ENCODE measurements around the gene MUSK.
"Not testable (repeated sequence)": the region's sequence is repeated elsewhere in the genome, so short reads cannot be mapped to it uniquely, and the experiment has no call there.

MUSK gene

DNA sequence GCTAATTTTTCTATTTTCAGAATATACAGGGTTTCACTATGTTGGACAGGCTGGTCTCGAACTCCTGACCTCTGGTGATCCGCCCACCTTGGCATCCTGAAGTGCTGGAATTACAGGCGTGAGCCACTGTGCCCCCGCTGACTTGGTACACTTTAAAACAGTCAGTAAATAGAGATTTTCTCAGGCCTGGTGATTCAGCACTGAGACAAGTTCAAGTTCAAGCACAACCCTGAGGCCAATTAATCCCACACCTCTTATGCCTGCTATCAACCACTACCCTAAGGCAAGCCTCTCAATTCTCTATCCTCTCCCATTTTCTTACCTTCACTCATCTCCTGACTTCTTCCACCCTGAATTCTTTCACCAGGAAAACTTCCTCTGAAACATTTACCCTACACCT lies 18.9 kb downstream of the MUSK start:
- no peak for DNase-seq (ENCODE audit: low read depth)
- TF ChIP-seq, protein P1, sequence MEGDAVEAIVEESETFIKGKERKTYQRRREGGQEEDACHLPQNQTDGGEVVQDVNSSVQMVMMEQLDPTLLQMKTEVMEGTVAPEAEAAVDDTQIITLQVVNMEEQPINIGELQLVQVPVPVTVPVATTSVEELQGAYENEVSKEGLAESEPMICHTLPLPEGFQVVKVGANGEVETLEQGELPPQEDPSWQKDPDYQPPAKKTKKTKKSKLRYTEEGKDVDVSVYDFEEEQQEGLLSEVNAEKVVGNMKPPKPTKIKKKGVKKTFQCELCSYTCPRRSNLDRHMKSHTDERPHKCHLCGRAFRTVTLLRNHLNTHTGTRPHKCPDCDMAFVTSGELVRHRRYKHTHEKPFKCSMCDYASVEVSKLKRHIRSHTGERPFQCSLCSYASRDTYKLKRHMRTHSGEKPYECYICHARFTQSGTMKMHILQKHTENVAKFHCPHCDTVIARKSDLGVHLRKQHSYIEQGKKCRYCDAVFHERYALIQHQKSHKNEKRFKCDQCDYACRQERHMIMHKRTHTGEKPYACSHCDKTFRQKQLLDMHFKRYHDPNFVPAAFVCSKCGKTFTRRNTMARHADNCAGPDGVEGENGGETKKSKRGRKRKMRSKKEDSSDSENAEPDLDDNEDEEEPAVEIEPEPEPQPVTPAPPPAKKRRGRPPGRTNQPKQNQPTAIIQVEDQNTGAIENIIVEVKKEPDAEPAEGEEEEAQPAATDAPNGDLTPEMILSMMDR (IDR thresholded peaks at IDR 0.05; ENCODE audit: low read depth, low read length, missing control alignments): no peak
- in situ Hi-C loops (cut with HindIII; ENCODE audit: low sequenced_read_pairs): no loop called here
- H3K4me3 ChIP-seq (ENCODE audit: low read depth, low read length): no peak overlapping the region

DNA sequence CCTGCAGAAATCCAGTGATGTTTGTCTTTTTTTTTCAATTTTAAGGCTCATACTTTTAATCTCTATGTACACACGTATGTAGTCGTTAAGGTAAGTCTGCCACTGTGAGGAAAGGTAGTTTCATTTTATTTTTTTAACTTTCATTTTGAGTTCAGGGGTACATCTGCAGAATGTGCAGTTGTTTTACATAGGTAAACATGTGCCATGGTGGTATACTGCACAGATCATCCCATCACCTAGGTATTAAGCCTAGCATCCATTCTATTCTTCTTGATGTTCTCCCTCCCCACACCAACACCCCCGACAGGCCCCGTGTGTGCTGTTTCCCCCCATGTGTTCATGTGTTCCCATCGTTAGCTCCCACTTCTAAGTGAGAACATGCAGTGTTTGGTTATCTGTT lies 19.7 kb downstream of the MUSK start:
- H3K4me3 ChIP-seq (ENCODE audit: low read depth, low read length): no peak overlapping the region
- in situ Hi-C loops (cut with HindIII; ENCODE audit: low sequenced_read_pairs): no loop called here
- TF ChIP-seq, protein P1 (IDR thresholded peaks at IDR 0.05; ENCODE audit: low read depth, low read length, missing control alignments): no peak
- no peak for DNase-seq (ENCODE audit: low read depth)

DNA sequence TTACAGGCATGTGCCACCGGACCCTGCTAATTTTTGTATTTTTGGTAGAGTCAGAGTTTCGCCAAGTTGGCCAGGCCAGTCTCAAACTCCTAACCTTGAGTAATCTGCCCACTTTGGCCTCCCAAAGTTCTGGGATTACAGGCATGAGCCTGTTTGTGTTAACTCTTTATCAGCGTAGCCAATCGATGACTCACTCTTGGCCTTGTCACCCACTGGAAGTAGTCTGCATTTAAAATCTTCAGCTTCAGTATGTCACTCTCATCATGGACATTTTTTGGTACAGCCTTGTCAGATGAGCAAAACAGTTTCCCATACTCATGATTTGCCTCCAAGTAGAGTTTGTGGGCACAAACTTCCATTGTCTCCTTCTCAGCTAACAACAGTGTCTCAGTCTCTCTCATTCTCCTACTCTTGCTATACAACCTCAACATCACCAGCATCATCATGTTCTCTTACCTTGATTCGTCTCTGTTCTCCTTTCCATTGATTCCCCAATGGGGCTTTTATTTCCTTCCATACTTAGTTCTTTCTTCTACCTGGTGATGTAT lies 22.5 kb downstream of the MUSK start:
- in situ Hi-C loops (cut with HindIII; ENCODE audit: low sequenced_read_pairs): no loop called here
- DNase-seq (ENCODE audit: low read depth): no peak
- TF ChIP-seq, protein P1 (IDR thresholded peaks at IDR 0.05; ENCODE audit: low read depth, low read length, missing control alignments): no peak
- no peak overlapping the region for H3K4me3 ChIP-seq (ENCODE audit: low read depth, low read length)

DNA sequence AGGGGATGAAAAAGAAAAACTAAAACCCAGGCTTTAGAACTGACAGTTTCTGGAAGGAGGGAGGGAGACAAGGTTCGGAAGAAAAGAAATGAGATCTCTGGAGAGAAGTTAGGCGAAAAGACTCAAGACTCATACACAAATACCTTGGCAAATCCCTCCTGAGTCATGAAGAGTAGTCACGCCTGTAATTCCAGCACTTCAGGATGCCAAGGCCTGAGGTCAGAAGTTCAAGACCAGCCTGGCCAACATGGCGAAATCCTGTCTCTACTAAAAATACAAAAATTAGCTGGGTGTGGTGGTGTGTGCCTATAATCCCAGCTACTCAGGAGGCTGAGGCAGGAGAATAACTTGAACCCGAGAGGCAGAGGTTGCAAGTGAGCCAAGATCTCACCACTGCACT lies 27.3 kb downstream of the MUSK start:
- in situ Hi-C loops (cut with HindIII; ENCODE audit: low sequenced_read_pairs); H3K4me3 ChIP-seq (ENCODE audit: low read depth, low read length); DNase-seq (ENCODE audit: low read depth): not testable (repeated sequence)

DNA sequence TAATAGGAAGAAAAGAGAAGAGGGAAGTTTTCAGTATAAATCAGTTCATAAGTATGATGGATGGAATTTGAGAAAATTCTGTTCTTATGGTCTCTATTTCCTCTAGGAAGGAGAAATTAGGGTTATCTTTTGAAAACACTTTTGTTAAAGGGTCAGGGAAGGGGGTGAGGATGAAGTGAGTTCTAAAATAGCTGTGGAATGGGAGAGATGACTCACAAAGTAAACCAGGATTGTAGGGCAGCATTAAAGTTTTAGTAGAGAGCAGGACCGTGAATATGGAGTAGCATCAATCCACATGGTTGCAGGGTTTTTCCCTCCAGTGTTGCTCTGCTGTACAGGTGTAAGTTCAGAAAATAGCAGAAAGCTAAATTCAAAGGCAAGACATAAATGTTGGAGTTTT lies 32.4 kb downstream of the MUSK start:
- H3K4me3 ChIP-seq (ENCODE audit: low read depth, low read length): no peak overlapping the region
- no peak for DNase-seq (ENCODE audit: low read depth)
- TF ChIP-seq, protein P1 (IDR thresholded peaks at IDR 0.05; ENCODE audit: low read depth, low read length, missing control alignments): no peak
- in situ Hi-C loops (cut with HindIII; ENCODE audit: low sequenced_read_pairs): no loop called here

DNA sequence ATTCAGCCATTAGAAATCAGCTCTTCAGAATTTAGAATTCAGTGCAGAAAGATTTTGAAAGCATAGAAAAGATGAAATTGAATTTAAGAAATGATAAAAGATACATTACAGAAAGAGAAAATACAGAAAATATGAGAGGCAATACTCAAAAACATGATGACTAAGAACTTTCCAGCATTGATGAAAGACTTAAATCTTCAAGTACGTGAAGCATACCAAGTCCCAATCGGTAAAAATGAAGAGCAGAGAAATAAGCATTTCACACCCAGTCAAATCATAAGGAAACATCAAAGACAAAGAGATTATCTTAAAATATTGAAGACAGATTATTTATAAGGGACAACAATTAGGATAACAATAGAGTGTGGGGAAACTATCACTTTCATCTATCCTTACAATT lies 35.1 kb downstream of the MUSK start:
- in situ Hi-C loops (cut with HindIII; ENCODE audit: low sequenced_read_pairs): no loop called here
- TF ChIP-seq, protein P1 (IDR thresholded peaks at IDR 0.05; ENCODE audit: low read depth, low read length, missing control alignments): no peak
- no peak overlapping the region for H3K4me3 ChIP-seq (ENCODE audit: low read depth, low read length)
- no peak for DNase-seq (ENCODE audit: low read depth)

DNA sequence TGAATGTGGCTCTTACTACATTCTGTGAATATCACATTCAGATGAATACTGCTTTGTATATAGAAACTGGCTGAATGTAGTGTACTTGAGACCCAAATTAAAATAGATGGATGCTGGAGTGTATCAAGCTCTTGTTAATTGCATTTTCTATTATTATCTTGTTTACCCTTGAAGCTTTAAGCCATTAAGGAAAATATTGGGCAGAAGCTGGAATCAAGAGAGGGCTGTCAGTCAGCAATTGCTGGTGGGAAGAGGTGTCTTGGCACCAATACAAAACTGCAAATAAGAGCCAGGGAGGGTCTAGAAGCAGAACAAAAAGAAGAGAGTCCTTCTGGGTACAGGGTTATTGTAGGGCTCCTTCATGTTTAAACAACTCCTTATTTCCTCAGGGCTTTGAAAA lies 38.8 kb downstream of the MUSK start:
- in situ Hi-C loops (cut with HindIII; ENCODE audit: low sequenced_read_pairs): no loop called here
- no peak overlapping the region for H3K4me3 ChIP-seq (ENCODE audit: low read depth, low read length)
- no peak for DNase-seq (ENCODE audit: low read depth)
- TF ChIP-seq, protein P1 (IDR thresholded peaks at IDR 0.05; ENCODE audit: low read depth, low read length, missing control alignments): no peak
